HepG2 (cell line): ENCODE measurements around the gene SLC6A12. TPM values are rescaled to one million over a fixed set of nuclear protein-coding genes. Genes with fewer than 3 reads are reported as not detected.

Experiments
- ARNT2 ChIP-seq: sonication (generic); formaldehyde crosslinking; IDR thresholded peaks from 2 replicates; pipeline ENCODE4 v1.8.0; 2022; ENCODE audit warnings: mild to moderate bottlenecking, low read depth, missing genetic modification reagents, moderate library complexity
- CEBPG ChIP-seq: IDR thresholded peaks from 2 replicates; pipeline ENCODE4 v1.6.1; 2016
- ELF1 ChIP-seq: sonication (generic); formaldehyde crosslinking; IDR thresholded peaks from 2 replicates; pipeline ENCODE4 v1.4.0; 2020; ENCODE audit warnings: missing genetic modification reagents
- KLF13 ChIP-seq: sonication (generic); formaldehyde crosslinking; IDR thresholded peaks from 2 replicates; pipeline ENCODE4 v1.4.0; 2020; ENCODE audit warnings: mild to moderate bottlenecking, missing genetic modification reagents
- NFE2L2 ChIP-seq: fragments of 150-350 bp; IDR thresholded peaks from 2 replicates; pipeline ENCODE4 v1.6.1; 2014; ENCODE audit warnings: low read length
- POGZ ChIP-seq: sonication (generic); formaldehyde crosslinking; IDR thresholded peaks from 2 replicates; pipeline ENCODE4 v1.4.0; 2020; ENCODE audit warnings: mild to moderate bottlenecking, missing genetic modification reagents
- RELA ChIP-seq: sonication (generic); formaldehyde crosslinking; IDR thresholded peaks from 2 replicates; pipeline ENCODE4 v1.4.0; 2020; ENCODE audit warnings: missing genetic modification reagents
- RNF2 ChIP-seq: fragments of 450-650 bp; conservative IDR thresholded peaks from 2 replicates; pipeline ENCODE4 v1.6.1; 2016; ENCODE audit warnings: low read depth
- ZBTB1 ChIP-seq: sonication (generic); formaldehyde crosslinking; IDR thresholded peaks from 2 replicates; pipeline ENCODE4 v1.4.0; 2020; ENCODE audit warnings: missing genetic modification reagents, borderline replicate concordance
- ZBTB42 ChIP-seq: sonication (generic); formaldehyde crosslinking; IDR thresholded peaks from 2 replicates; pipeline ENCODE4 v1.5.0; 2020; ENCODE audit warnings: mild to moderate bottlenecking, missing genetic modification reagents
- ZBTB7B ChIP-seq: sonication (generic); formaldehyde crosslinking; IDR thresholded peaks from 2 replicates; pipeline ENCODE4 v1.4.0; 2020; ENCODE audit warnings: missing genetic modification reagents
- ZC3H4 ChIP-seq: sonication (generic); formaldehyde crosslinking; IDR thresholded peaks from 2 replicates; pipeline ENCODE4 v1.4.0; 2020; ENCODE audit warnings: missing genetic modification reagents, borderline replicate concordance
- ZFP1 ChIP-seq: IDR thresholded peaks from 2 replicates; pipeline ENCODE4 v1.6.1; 2016
- ZNF484 ChIP-seq: sonication (generic); formaldehyde crosslinking; IDR thresholded peaks from 2 replicates; pipeline ENCODE4 v1.5.1; 2020; ENCODE audit warnings: mild to moderate bottlenecking, low read depth, missing genetic modification reagents, borderline replicate concordance
- ZSCAN30 ChIP-seq: sonication (generic); formaldehyde crosslinking; IDR thresholded peaks from 2 replicates; pipeline ENCODE4 v1.5.0; 2020; ENCODE audit warnings: mild to moderate bottlenecking, missing genetic modification reagents
- polyA plus RNA-seq, 8 experiments: library from polyadenylated mRNA; depleted of rRNA in 3 of 8; stranded (reverse) in 7 of 8; unstranded in 1 of 8; fragments of >200 nt; fragmentation: Illumina TruSeq in 4 of 8; extraction: Trizol in 4 of 8; gene quantifications; 2 replicates each; pipeline versions ENCODE4 v1.2.1 to v1.2.3, GENCODE V29; 2011 to 2016; ENCODE audit warnings: low read depth in 4 of 8, missing spikeins in 1 of 8, mixed read lengths in 1 of 8; ENCODE audit not compliant: insufficient read depth in 1 of 8
- total RNA-seq, 5 experiments: library from RNA; depleted of rRNA; stranded (reverse); fragments of >200 nt; fragmentation: Illumina TruSeq; extraction: Trizol; gene quantifications; 2 replicates each; pipeline ENCODE4 v1.2.3, GENCODE V29; 2016; ENCODE audit warnings: low read depth in 1 of 5
- TF ChIP-seq, protein P1 (sequence below): sonication (generic); formaldehyde crosslinking; IDR thresholded peaks from 2 replicates; pipeline ENCODE4 v1.5.0; 2020; ENCODE audit warnings: mild to moderate bottlenecking, missing genetic modification reagents, borderline replicate concordance
- TF ChIP-seq, protein P2 (sequence below): sonication (generic); formaldehyde crosslinking; IDR thresholded peaks from 2 replicates; pipeline ENCODE4 v1.4.0; 2020; ENCODE audit warnings: missing genetic modification reagents
- TF ChIP-seq, protein P3 (sequence below): sonication (generic); formaldehyde crosslinking; IDR thresholded peaks from 2 replicates; pipeline ENCODE4 v1.4.0; 2020; ENCODE audit warnings: mild to moderate bottlenecking, missing genetic modification reagents
- TF ChIP-seq, protein P4 (sequence below): sonication (generic); formaldehyde crosslinking; conservative IDR thresholded peaks from 2 replicates; pipeline ENCODE4 v1.4.0; 2020; ENCODE audit warnings: missing genetic modification reagents
- TF ChIP-seq, protein P5 (sequence below): sonication (generic); formaldehyde crosslinking; IDR thresholded peaks from 2 replicates; pipeline ENCODE4 v1.8.0; 2022; ENCODE audit warnings: mild to moderate bottlenecking, missing genetic modification reagents, moderate library complexity
- TF ChIP-seq, protein P6 (sequence below): sonication (generic); formaldehyde crosslinking; IDR thresholded peaks from 2 replicates; pipeline ENCODE4 v1.5.0; 2020; ENCODE audit warnings: missing genetic modification reagents

The SLC6A12 gene
- total and polyA plus RNA-seq, 2 of the 13 experiments (the other 11 are each of a cell fraction or from before 2014, with no cell fraction given) = 3.7 to 18.8 TPM

DNA sequence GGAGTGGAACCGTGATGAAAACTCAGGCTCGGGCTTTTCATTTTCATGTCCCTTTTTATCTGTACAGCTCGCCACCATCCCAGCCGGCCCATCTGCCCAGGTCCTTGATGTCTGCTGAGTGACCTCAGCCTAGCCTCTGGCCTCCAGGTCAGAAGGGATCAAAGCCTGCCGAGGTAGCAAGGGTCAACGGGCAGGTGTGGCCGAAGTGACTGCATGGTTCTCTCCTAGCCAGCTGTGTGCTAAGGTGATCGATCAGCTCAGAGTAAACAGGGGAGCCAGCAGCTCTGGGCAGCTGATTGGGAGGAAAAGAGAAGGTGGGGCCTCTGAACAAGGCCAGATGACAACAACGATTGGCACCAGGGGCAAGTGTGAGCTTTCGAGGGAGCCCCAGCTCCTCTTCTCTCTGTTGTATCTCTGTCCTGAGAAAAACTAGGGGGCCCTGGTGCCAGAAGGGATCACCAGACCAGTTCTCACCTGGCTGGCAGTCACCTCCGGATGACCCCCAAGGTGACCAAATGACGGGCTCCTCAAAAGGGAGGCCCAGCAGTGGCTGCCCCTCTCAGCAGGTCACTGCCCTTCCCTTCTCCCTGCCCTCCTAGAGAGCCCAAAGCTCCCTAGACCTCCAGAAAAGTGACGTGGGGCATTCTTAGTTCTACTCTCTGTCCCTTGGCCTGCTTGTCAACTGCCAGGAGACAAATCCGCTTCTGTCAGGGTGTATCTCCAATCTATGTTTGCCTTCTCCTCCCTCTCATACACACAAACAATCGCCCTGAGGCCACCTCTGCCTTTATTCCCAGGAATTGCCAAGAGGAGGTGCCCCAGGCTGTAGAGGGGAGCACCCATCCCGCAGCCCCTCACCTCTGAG, 3.4 kb downstream of the SLC6A12 start (continued):
- TF ChIP-seq, protein P1, sequence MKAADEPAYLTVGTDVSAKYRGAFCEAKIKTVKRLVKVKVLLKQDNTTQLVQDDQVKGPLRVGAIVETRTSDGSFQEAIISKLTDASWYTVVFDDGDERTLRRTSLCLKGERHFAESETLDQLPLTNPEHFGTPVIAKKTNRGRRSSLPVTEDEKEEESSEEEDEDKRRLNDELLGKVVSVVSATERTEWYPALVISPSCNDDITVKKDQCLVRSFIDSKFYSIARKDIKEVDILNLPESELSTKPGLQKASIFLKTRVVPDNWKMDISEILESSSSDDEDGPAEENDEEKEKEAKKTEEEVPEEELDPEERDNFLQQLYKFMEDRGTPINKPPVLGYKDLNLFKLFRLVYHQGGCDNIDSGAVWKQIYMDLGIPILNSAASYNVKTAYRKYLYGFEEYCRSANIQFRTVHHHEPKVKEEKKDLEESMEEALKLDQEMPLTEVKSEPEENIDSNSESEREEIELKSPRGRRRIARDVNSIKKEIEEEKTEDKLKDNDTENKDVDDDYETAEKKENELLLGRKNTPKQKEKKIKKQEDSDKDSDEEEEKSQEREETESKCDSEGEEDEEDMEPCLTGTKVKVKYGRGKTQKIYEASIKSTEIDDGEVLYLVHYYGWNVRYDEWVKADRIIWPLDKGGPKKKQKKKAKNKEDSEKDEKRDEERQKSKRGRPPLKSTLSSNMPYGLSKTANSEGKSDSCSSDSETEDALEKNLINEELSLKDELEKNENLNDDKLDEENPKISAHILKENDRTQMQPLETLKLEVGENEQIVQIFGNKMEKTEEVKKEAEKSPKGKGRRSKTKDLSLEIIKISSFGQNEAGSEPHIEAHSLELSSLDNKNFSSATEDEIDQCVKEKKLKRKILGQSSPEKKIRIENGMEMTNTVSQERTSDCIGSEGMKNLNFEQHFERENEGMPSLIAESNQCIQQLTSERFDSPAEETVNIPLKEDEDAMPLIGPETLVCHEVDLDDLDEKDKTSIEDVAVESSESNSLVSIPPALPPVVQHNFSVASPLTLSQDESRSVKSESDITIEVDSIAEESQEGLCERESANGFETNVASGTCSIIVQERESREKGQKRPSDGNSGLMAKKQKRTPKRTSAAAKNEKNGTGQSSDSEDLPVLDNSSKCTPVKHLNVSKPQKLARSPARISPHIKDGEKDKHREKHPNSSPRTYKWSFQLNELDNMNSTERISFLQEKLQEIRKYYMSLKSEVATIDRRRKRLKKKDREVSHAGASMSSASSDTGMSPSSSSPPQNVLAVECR (CRISPR knock-in tag) = peak; percentile 92
- TF ChIP-seq ZBTB7B (CRISPR knock-in tag) (peak; percentile 91), ARNT2 (CRISPR knock-in tag) (peak; percentile 92), ZFP1 (peak; percentile 88), POGZ (CRISPR knock-in tag) (peak; percentile 94), RNF2 (peak; percentile 90), ZBTB1 (CRISPR knock-in tag) (no peak), ELF1 (CRISPR knock-in tag) (peak; percentile 53; the same call in 1 of the 2 replicates), NFE2L2 (no peak), KLF13 (CRISPR knock-in tag) (no peak), RELA (CRISPR knock-in tag) (0 out of 2 replicates have a peak, but pooled peaks have one; percentile 47), ZBTB42 (CRISPR knock-in tag) (peak; percentile 98), ZC3H4 (CRISPR knock-in tag) (no peak), ZSCAN30 (CRISPR knock-in tag) (no peak), CEBPG (CRISPR knock-in tag) (peak; percentile 51), ZNF484 (CRISPR knock-in tag) (no peak; the same call in 1 of the 2 replicates)
- TF ChIP-seq, protein P2, sequence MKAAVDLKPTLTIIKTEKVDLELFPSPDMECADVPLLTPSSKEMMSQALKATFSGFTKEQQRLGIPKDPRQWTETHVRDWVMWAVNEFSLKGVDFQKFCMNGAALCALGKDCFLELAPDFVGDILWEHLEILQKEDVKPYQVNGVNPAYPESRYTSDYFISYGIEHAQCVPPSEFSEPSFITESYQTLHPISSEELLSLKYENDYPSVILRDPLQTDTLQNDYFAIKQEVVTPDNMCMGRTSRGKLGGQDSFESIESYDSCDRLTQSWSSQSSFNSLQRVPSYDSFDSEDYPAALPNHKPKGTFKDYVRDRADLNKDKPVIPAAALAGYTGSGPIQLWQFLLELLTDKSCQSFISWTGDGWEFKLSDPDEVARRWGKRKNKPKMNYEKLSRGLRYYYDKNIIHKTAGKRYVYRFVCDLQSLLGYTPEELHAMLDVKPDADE (CRISPR knock-in tag) = no peak
- TF ChIP-seq, protein P3, sequence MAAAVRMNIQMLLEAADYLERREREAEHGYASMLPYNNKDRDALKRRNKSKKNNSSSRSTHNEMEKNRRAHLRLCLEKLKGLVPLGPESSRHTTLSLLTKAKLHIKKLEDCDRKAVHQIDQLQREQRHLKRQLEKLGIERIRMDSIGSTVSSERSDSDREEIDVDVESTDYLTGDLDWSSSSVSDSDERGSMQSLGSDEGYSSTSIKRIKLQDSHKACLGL (CRISPR knock-in tag) = peak; percentile 61; the same call in 1 of the 2 replicates
- TF ChIP-seq, protein P4, sequence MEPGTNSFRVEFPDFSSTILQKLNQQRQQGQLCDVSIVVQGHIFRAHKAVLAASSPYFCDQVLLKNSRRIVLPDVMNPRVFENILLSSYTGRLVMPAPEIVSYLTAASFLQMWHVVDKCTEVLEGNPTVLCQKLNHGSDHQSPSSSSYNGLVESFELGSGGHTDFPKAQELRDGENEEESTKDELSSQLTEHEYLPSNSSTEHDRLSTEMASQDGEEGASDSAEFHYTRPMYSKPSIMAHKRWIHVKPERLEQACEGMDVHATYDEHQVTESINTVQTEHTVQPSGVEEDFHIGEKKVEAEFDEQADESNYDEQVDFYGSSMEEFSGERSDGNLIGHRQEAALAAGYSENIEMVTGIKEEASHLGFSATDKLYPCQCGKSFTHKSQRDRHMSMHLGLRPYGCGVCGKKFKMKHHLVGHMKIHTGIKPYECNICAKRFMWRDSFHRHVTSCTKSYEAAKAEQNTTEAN (CRISPR knock-in tag) = 0 out of 2 replicates have a peak, but pooled peaks have one; percentile 68
- TF ChIP-seq, protein P5, sequence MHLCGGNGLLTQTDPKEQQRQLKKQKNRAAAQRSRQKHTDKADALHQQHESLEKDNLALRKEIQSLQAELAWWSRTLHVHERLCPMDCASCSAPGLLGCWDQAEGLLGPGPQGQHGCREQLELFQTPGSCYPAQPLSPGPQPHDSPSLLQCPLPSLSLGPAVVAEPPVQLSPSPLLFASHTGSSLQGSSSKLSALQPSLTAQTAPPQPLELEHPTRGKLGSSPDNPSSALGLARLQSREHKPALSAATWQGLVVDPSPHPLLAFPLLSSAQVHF (CRISPR knock-in tag) = no peak
- TF ChIP-seq, protein P6, sequence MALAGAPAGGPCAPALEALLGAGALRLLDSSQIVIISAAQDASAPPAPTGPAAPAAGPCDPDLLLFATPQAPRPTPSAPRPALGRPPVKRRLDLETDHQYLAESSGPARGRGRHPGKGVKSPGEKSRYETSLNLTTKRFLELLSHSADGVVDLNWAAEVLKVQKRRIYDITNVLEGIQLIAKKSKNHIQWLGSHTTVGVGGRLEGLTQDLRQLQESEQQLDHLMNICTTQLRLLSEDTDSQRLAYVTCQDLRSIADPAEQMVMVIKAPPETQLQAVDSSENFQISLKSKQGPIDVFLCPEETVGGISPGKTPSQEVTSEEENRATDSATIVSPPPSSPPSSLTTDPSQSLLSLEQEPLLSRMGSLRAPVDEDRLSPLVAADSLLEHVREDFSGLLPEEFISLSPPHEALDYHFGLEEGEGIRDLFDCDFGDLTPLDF = no peak
